ENCODE results near the gene MIB1. TPM values are rescaled to one million over a fixed set of nuclear protein-coding genes. Genes with fewer than 3 reads are reported as not detected.
A peak's percentile ranks its signal among the peaks of the same experiment; 100 is the strongest.

The MIB1 gene
- 10 to 100 TPM; 34.6 to 37.4 TPM for total RNA-seq

GRCh38 chr18:21740538-21741311 lies at the start of gene MIB1:
Gene MIB1 (plus strand): TSS chr18:21740792. CDS start chr18:21741584, 792 bp downstream.
- DNase-seq = peak; percentile 98
- H3K9me3 Mint-ChIP-seq = peaks cover 8% of the 10 kb centered on the region

GRCh38 chr18:21693322-21693721 lies 47.3 kb upstream of the MIB1 start:
- no peak for TF ChIP-seq CTCF (IDR thresholded peaks at IDR 0.05)
- POLR2A ChIA-PET = interaction anchor here (0.6 to 0.8 kb wide), 2 partner anchors 80 to 222 kb away, joined by 3 to 4 read pairs; partner anchors contain the start of gene SNRPD1
- H3K27ac Mint-ChIP-seq = no peak overlapping the region
- H3K27me3 Mint-ChIP-seq = no peaks in the 10 kb centered on the region
- H3K4me1 Mint-ChIP-seq (ENCODE audit: low read depth) = peaks cover 2% of the 10 kb centered on the region
- ATAC-seq (no peak), DNase-seq (no peak)
- no peak overlapping the region for H3K4me3 Mint-ChIP-seq
- peaks cover 45% of the 10 kb centered on the region for H3K36me3 Mint-ChIP-seq (ENCODE audit: low read depth)
- intact Hi-C loops (cut with micrococcal nuclease) = no loop called here
- H3K9me3 Mint-ChIP-seq = peaks cover 6% of the 10 kb centered on the region
- CTCF ChIA-PET = interaction anchor here (1.4 kb wide), 1 partner anchor 93 kb away, joined by 5 read pairs; the partner anchor contains the start of gene ESCO1

More at GRCh38 chr18:21740538-21741311, at the start of gene MIB1:
- no peak for TF ChIP-seq CTCF (IDR thresholded peaks at IDR 0.05)
- POLR2A ChIA-PET = interaction anchor here (1.2 to 2.2 kb wide), 3 partner anchors 36 to 140 kb away, joined by 5 to 7 read pairs (median 6); partner anchors contain the start of genes ABHD3 and ESCO1
- Mint-ChIP-seq H3K36me3 (ENCODE audit: low read depth) (no peaks in the 10 kb centered on the region), H3K27me3 (no peaks in the 10 kb centered on the region), H3K27ac (peak within 1 kb of the TSS; percentile 95), H3K4me3 (peak within 1 kb of the TSS; percentile 94), H3K4me1 (ENCODE audit: low read depth) (peaks cover 34% of the 10 kb centered on the region)
- ATAC-seq = peak; percentile 97
- CTCF ChIA-PET = interaction anchor here (0.6 to 1.0 kb wide), 4 partner anchors 32 to 141 kb away, joined by 3 to 4 read pairs (median 3); partner anchors contain the start of genes ESCO1 and SNRPD1
- intact Hi-C loops (cut with micrococcal nuclease) = loop anchor here (5.0 kb wide), 2 partner anchors 33 to 128 kb away; partner anchors contain the start of gene SNRPD1

GRCh38 chr18:21700528-21701075 lies 40.0 kb upstream of the MIB1 start:
- peaks cover 35% of the 10 kb centered on the region for H3K36me3 Mint-ChIP-seq (ENCODE audit: low read depth)

GRCh38 chr18:21701621-21702020 lies 39.0 kb upstream of the MIB1 start:
- Mint-ChIP-seq H3K9me3 (no peaks in the 10 kb centered on the region), H3K27me3 (no peaks in the 10 kb centered on the region), H3K4me1 (ENCODE audit: low read depth) (peaks cover 22% of the 10 kb centered on the region), H3K4me3 (no peak overlapping the region), H3K27ac (no peak overlapping the region), H3K36me3 (ENCODE audit: low read depth) (peaks cover 33% of the 10 kb centered on the region)
- ChIA-PET POLR2A (interaction anchor here (1.2 kb wide), 1 partner anchor 88 kb away, joined by 3 read pairs; no protein-coding TSS in a partner anchor), CTCF (interaction anchor here (0.8 to 1.9 kb wide), 4 partner anchors 10 to 101 kb away, joined by 3 to 8 read pairs (median 4); partner anchors contain the start of gene ESCO1)
- DNase-seq (no peak), ATAC-seq (no peak)
- intact Hi-C loops (cut with micrococcal nuclease) = loop anchor here (10.0 kb wide), 1 partner anchor 87 kb away; the partner anchor contains the start of gene SNRPD1
- no peak for TF ChIP-seq CTCF (IDR thresholded peaks at IDR 0.05)

More at GRCh38 chr18:21700528-21701075, 40.0 kb upstream of the MIB1 start:
- ChIA-PET CTCF (interaction anchor here (0.8 to 1.9 kb wide), 4 partner anchors 9 to 100 kb away, joined by 3 to 8 read pairs (median 4); partner anchors contain the start of gene ESCO1), POLR2A (interaction anchor here (1.2 kb wide), 1 partner anchor 87 kb away, joined by 3 read pairs; no protein-coding TSS in a partner anchor)
- no peak for ATAC-seq
- DNase-seq = no peak
- Mint-ChIP-seq H3K4me3 (no peak overlapping the region), H3K27ac (no peak overlapping the region), H3K27me3 (no peaks in the 10 kb centered on the region), H3K4me1 (ENCODE audit: low read depth) (peaks cover 19% of the 10 kb centered on the region), H3K9me3 (no peaks in the 10 kb centered on the region)
- TF ChIP-seq CTCF (IDR thresholded peaks at IDR 0.05) = no peak
- intact Hi-C loops (cut with micrococcal nuclease) = loop anchor here (10.0 kb wide), 1 partner anchor 86 kb away; the partner anchor contains the start of gene SNRPD1

Data from activated CD8-positive, alpha-beta T cell treated with anti-CD3 and anti-CD28 coated beads for 36 hours (primary cell).